Prostate gland (tissue), 2 donors: ENCODE results near the gene PRUNE1.

ENCODE experiments used
- CTCF ChIP-seq, 4 experiments: fragments of 200-600 bp in 2 of 4; fragments of 450-650 bp in 2 of 4; sonication (generic) in 2 of 4; IDR thresholded peaks; 1 replicate in 3 of 4; 2 replicates in 1 of 4; pipeline ENCODE4 v1.5.1; 2016 to 2019; ENCODE audit warnings: antibody characterized with exemption in 4 of 4, mild to moderate bottlenecking in 2 of 4, moderate library complexity in 2 of 4
- POLR2A ChIP-seq: fragments of 450-650 bp; IDR thresholded peaks from one replicate; pipeline ENCODE4 v1.6.1; 2016; ENCODE audit warnings: antibody characterized with exemption, mild to moderate bottlenecking
- POLR2AphosphoS5 ChIP-seq: sonication (generic); formaldehyde crosslinking; IDR thresholded peaks from one replicate; pipeline ENCODE4 v1.6.1; 2017; ENCODE audit warnings: antibody characterized with exemption

GRCh38 chr1:150985179-150985825, 22.9 kb upstream of the PRUNE1 start:
- no peak for TF ChIP-seq CTCF (IDR thresholded peaks at IDR 0.05)
- no peak for TF ChIP-seq POLR2A
- TF ChIP-seq POLR2AphosphoS5 = no peak
